HG03280 (cell line): Measurements from ENCODE around the gene OPN4.
"Not testable (repeated sequence)": the region's sequence is repeated elsewhere in the genome, so short reads cannot be mapped to it uniquely, and the experiment has no call there.

Source experiments
- ATAC-seq: cut with Tn5 transposase; IDR thresholded peaks from one replicate; pipeline ENCODE4 v1.9.1; 2021; ENCODE audit warnings: mild to moderate bottlenecking, moderate library complexity; ENCODE audit not compliant: unreplicated experiment

OPN4 gene, protein sequence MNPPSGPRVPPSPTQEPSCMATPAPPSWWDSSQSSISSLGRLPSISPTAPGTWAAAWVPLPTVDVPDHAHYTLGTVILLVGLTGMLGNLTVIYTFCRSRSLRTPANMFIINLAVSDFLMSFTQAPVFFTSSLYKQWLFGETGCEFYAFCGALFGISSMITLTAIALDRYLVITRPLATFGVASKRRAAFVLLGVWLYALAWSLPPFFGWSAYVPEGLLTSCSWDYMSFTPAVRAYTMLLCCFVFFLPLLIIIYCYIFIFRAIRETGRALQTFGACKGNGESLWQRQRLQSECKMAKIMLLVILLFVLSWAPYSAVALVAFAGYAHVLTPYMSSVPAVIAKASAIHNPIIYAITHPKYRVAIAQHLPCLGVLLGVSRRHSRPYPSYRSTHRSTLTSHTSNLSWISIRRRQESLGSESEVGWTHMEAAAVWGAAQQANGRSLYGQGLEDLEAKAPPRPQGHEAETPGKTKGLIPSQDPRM

DNA sequence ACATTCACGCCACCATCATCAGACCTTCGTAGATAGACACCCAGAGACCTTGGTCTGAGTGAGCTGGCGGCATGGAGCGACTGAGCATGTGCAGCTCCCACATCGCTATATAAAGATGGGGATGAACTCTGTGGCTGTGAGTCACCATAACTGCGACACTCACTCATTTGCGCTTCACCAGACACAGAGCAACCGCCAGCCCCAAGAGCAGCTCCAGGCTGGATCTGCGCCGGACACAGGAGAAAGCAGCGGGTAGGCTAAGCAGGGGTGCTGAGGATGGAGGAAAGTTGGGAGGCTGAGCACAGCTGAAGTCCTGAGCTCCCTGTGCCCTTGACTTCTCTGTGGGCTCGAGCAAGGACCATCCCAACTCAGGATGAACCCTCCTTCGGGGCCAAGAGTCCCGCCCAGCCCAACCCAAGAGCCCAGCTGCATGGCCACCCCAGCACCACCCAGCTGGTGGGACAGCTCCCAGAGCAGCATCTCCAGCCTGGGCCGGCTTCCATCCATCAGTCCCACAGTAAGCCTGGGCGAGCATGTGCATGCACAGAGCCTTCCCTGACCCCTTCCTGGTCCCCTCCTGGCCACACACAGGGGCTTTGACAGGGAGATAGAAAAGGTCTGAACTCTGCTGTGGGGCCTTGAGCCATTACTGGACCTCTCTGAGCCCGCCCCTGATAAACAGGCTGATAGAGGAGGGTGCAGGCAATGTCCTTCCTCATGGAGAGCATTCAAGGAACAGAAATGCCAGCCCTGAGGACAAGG, at the start of gene OPN4:
OPN4 (plus strand) TSS at position 137 of the 762 bp plus-strand sequence; CDS start at position 374, 237 bp downstream.
- ATAC-seq, result no peak

DNA sequence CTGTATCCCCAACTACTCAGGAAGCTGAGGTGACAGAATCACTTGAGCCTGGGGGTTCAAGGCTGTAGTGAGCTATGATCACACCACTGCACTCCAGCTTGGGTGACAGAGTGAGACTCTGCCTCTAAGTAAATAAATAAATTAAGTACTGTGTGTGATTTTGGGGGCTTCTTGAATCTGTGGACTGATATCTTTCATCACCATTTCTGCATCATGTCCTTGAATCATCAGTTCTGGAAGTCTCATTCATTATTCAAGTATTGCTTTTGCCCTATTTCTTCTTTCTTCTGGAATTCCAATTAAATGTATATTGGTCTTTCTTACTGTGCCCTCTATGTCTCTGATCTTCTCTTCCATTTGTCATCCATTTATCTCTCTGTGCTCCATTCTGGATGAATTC, 46.7 kb upstream of the OPN4 start:
- no peak for ATAC-seq

GRCh38 chr10:86609920-86610319, 44.4 kb upstream of the OPN4 start:
- ATAC-seq, result no peak

DNA sequence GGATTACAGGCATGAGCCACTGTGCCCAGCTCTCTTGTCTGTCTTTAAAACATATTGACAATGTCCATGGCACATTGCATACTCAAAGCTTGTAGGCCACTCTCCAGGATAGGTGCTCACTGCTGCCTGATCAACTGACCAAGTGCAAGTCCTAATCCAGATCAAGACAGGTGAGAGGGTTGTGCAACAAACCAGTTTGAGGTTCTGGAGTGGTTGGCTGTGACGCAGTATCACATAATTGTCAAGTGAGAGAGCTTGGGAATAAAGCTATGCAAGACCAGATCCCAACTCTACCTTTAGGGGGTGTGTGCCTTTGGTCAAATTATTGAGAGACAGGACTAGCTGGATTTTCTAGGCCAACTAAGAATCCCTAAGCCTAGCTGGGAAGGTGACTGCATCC, 43.0 kb upstream of the OPN4 start:
- no peak for ATAC-seq

DNA sequence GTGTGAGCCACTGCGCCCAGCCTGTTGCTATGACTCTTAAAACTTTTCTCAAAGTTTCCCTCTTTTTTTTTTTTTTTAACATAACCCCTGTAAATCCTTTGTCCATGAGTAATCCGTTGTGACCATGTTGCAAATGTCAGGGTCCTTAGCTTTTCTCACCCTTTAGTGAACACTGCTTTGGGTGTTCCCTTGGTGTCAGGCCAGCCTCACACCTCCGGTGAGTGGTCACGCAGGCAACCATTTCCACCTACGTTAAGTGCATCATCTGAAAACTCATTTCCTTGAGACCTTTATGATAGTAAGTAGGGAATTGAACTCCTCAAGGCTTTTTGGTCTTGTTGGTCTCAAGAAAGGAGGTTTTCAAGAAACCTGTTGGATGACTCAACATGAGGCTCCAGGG, 41.3 kb upstream of the OPN4 start:
- no peak for ATAC-seq

DNA sequence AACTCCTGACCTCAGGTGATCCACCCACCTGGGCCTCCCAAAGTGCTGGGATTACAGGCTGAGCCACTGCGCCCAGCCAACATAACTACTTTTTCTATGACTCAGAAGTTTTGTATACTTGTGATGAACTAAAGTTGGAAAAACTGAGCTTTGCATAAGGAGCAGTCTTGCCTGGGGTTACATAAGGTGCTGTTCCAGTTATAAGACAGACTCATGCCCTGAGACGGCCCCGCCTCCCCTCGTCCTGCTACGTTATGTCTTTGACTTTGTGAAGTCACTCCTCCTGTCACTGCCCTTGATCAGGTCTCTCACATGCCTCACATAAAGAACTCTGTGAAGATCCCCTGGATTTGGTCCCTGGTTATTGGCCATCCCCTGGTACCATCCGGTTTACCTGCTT, 40.4 kb upstream of the OPN4 start:
- no peak for ATAC-seq

- no peak for ATAC-seq
Observed at GRCh38 chr10:86614853-86615252, 39.5 kb upstream of the OPN4 start.

DNA sequence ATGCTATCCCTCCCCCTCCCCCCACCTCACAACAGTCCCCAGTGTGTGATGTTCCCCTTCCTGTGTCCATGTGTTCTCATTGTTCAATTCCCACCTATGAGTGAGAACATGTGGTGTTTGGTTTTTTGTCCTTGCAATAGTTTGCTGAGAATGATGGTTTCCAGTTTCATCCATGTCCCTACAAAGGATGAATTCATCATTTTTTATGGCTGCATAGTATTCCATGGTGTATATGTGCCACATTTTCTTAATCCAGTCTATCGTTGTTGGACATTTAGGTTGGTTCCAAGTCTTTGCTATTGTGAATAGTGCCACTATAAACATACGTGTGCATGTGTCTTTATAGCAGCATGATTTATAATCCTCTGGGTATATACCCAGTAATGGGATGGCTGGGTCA, 37.1 kb upstream of the OPN4 start:
- ATAC-seq, result not testable (repeated sequence)

DNA sequence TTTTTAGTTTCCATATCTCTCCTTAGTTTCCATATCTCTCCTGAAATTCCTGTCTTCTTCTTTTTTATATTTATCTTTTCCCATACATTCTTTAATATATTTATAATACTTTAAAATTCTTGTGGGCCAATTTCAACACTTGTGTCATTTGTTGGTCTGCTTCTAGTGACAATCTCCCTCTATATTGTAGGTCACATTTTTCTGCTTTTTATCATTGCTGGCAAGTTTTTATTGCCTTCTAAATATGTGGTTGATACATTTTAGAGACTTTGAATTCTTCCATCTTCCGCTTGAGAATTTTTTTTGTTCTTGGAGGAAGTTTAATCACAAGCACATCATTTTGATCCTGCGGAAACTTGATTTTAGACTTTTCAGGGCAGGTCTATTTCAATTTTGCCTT, 26.0 kb upstream of the OPN4 start:
- no peak for ATAC-seq

DNA sequence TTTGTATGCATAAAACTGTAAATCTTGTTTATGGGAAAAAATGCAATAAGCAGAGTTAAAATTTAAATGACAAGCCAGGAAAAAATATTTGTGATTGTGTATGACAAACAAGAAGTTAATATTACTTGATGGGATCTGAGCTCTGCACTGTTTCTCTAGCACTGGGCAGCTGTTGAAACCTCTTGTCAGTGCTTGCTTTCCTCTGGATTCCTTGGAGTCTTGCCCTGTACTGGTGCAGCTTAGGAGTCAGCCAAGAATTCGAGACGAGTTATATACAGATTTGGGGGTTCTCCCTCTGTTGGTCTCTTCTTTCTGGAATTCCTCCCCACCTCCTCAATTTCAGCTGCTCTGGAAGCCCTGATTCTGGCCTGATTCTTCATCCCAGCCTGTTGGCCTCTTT, 24.3 kb upstream of the OPN4 start:
- ATAC-seq, result no peak

- ATAC-seq, result no peak
Observed at GRCh38 chr10:86632009-86632800, 22.1 kb upstream of the OPN4 start.

- ATAC-seq, result no peak
Observed at GRCh38 chr10:86632951-86633350, 21.4 kb upstream of the OPN4 start.

DNA sequence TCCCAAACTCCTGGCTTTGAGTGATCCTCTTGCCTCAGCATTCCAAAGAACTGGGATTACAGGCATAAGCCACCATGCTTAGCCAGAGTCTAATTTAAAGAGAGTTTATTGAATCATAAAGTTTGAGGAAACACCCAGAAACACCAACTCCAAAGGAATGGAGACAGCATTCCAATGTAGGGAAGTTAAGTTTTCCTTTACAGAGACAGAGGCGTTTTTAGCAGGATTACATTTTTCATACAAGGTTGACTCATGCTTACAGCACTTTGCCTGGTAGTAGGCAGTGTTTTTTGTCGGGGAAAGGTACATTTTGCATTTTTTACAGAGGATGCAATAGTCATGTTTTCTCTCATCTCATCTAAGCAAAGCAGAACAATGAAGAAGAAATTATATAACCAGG, 18.9 kb upstream of the OPN4 start:
- no peak for ATAC-seq

DNA sequence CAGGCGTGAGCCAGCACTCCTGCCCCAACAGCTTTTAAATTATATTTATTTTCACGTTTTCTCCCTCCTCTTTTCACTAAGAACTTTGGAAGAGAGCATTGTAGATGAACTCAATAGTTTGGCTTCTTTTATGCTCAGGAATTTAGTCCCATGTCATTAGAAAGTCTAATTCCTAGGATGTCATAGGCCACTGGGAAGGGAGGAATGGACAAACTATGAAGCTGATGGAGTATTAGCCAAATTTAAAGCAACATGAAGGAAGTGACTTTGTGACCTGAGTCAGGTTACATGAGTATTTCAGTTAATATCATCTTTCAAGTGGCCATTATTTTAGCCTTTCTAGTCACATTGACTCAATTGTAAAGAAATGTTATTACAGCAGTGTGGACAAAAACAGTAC, 18.0 kb upstream of the OPN4 start:
- ATAC-seq, result no peak

- ATAC-seq, result no peak
Observed at GRCh38 chr10:86642021-86642420, 12.3 kb upstream of the OPN4 start.

DNA sequence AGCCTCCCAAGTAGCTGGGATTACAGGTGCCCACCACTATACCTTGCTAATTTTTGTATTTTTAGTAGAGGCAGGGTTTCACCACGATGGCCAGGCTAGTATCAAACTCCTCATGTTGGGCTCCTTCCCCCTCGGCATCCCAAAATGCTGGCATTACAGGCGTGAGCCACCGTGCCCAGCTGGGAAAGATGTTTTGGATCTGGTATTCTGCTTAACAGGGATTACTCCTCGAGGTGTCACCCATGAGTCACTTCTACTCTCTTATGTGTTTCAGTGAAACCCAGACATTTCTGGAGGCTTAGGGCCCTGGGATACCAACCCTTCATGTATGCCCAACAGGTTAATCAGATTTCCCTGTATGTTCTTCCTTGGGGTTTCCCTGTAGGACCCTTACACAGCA, 11.8 kb upstream of the OPN4 start:
- ATAC-seq, result no peak

- ATAC-seq, result no peak
Observed at GRCh38 chr10:86644152-86644793, 10.1 kb upstream of the OPN4 start.

GRCh38 chr10:86644794-86645445, 9.4 kb upstream of the OPN4 start:
- ATAC-seq, result no peak

GRCh38 chr10:86645621-86646165, 8.7 kb upstream of the OPN4 start:
- ATAC-seq, result not testable (repeated sequence)

GRCh38 chr10:86646532-86646931, 7.8 kb upstream of the OPN4 start:
- ATAC-seq, result no peak
